Measurements from ENCODE around the gene APOLD1.
"Not testable (repeated sequence)": the region's sequence is repeated elsewhere in the genome, so short reads cannot be mapped to it uniquely, and the experiment has no call there.

APOLD1 gene

DNA sequence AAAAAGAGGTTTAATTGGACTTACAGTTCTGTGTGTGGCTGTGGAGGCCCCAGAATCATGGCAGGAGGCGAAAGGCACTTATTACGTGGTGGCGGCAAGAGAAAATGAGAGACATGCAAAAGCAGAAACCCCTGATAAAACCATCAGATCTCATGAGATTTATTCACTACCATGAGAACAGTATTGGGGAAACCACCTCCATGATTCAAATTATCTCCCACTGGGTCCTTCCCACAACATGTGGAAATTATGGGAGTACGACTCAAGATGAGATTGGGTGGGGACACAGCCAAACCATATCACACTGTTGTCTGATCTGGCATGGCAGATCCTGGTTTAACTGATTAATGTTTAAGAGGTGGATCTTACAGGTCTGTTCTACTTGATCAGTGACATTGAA, 33.2 kb downstream of the APOLD1 start:
- H3K9me2 ChIP-seq (replicated peaks; ENCODE audit: insufficient read depth, low read length): no peaks in the 10 kb centered on the region
- peaks cover 18% of the 10 kb centered on the region for H3F3A ChIP-seq (ENCODE audit: insufficient read depth, low read length)
- H3K36me3 ChIP-seq (replicated peaks; ENCODE audit: insufficient read depth, low read length): peaks cover 9% of the 10 kb centered on the region
- no peak overlapping the region for H3K4me3 ChIP-seq (ENCODE audit: low read length)
- H3K9me3 ChIP-seq (replicated peaks; ENCODE audit: insufficient read depth, low read length): no peaks in the 10 kb centered on the region
- no peak for DNase-seq
- H4K20me1 ChIP-seq (ENCODE audit: insufficient read depth, low read length): no peaks in the 10 kb centered on the region
- H2AFZ ChIP-seq (ENCODE audit: low read length): no peak overlapping the region
- no peaks in the 10 kb centered on the region for H3K27me3 ChIP-seq (replicated peaks; ENCODE audit: insufficient read depth, low read length)
- peaks cover 61% of the 10 kb centered on the region for H3K4me1 ChIP-seq (ENCODE audit: low read length)
- no peak overlapping the region for H3K4me2 ChIP-seq (ENCODE audit: low read depth, low read length)
- no peak overlapping the region for H3K27ac ChIP-seq (ENCODE audit: low read length)
- peaks cover 85% of the 10 kb centered on the region for H3K79me2 ChIP-seq (ENCODE audit: low read length)
- H3K9ac ChIP-seq (ENCODE audit: low read length): no peak overlapping the region
- no peak for TF ChIP-seq EZH2 (optimal IDR thresholded peaks at IDR 0.05; ENCODE audit: low read depth, low read length)
- TF ChIP-seq, protein P1, sequence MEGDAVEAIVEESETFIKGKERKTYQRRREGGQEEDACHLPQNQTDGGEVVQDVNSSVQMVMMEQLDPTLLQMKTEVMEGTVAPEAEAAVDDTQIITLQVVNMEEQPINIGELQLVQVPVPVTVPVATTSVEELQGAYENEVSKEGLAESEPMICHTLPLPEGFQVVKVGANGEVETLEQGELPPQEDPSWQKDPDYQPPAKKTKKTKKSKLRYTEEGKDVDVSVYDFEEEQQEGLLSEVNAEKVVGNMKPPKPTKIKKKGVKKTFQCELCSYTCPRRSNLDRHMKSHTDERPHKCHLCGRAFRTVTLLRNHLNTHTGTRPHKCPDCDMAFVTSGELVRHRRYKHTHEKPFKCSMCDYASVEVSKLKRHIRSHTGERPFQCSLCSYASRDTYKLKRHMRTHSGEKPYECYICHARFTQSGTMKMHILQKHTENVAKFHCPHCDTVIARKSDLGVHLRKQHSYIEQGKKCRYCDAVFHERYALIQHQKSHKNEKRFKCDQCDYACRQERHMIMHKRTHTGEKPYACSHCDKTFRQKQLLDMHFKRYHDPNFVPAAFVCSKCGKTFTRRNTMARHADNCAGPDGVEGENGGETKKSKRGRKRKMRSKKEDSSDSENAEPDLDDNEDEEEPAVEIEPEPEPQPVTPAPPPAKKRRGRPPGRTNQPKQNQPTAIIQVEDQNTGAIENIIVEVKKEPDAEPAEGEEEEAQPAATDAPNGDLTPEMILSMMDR (IDR thresholded peaks at IDR 0.05; ENCODE audit: low read length): no peak

DNA sequence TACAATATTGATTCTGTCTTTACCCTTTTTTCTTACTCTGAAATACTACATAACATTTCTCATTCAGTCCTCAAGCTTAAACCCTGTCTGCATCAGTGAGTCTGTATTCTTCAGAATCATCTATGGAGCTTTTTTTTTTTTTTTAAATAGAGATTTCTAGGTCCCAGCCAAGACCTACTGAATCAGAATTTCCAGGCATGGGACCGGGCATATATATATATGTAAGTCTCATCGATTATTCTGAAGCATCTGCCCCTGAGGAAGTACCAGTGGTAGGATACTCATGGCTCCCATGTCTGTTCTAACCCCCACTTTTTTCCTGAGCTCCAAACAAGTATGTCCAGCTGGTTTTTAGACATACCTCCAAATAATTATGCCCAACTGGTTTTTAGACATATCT, 33.8 kb downstream of the APOLD1 start:
- no peak for DNase-seq
- Histone ChIP-seq H3K36me3 (replicated peaks; ENCODE audit: insufficient read depth, low read length) (peaks cover 9% of the 10 kb centered on the region), H3K9ac (ENCODE audit: low read length) (no peak overlapping the region), H3K9me3 (replicated peaks; ENCODE audit: insufficient read depth, low read length) (no peaks in the 10 kb centered on the region), H3K79me2 (ENCODE audit: low read length) (peaks cover 80% of the 10 kb centered on the region), H3K27me3 (replicated peaks; ENCODE audit: insufficient read depth, low read length) (no peaks in the 10 kb centered on the region), H3K4me1 (ENCODE audit: low read length) (peaks cover 56% of the 10 kb centered on the region), H4K20me1 (ENCODE audit: insufficient read depth, low read length) (no peaks in the 10 kb centered on the region), H3K27ac (ENCODE audit: low read length) (no peak overlapping the region), H3F3A (ENCODE audit: insufficient read depth, low read length) (peaks cover 18% of the 10 kb centered on the region), H3K4me3 (ENCODE audit: low read length) (no peak overlapping the region), H3K4me2 (ENCODE audit: low read depth, low read length) (no peak overlapping the region), H3K9me2 (replicated peaks; ENCODE audit: insufficient read depth, low read length) (no peaks in the 10 kb centered on the region), H2AFZ (ENCODE audit: low read length) (no peak overlapping the region)
- no peak for TF ChIP-seq EZH2phosphoT487 (IDR thresholded peaks at IDR 0.05; ENCODE audit: low read length)
- no peak for TF ChIP-seq EZH2 (optimal IDR thresholded peaks at IDR 0.05; ENCODE audit: low read depth, low read length)

DNA sequence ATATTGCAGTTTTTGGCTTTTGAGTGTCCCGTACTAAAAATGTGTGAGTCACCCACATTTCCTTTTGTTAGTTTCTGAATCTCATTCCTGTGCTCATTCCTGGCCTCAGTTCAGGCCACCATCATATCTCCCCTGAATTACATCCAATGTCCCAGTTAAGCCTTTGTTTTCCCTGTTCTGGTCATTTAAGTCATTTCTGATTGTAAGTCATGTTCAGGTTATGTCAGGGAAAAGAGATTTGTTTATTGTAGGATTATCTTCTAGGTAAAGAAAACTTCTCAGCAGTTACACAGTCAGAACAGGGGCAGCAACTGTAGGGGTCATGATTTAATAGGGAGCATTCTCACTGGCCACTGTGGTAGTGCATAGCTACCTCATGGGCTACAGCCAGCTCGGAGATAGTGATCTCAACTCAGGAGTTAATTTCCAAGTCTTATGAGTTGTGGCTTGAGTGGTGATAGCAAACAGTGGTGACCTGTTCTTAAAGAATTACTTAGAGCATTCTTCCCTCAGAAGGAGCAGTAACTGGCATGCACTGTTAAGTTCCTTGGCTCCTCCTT, 34.4 kb downstream of the APOLD1 start:
- Histone ChIP-seq H3K27ac (ENCODE audit: low read length) (no peak overlapping the region), H3K79me2 (ENCODE audit: low read length) (peaks cover 74% of the 10 kb centered on the region), H3K9ac (ENCODE audit: low read length) (no peak overlapping the region), H2AFZ (ENCODE audit: low read length) (no peak overlapping the region), H3K27me3 (replicated peaks; ENCODE audit: insufficient read depth, low read length) (no peaks in the 10 kb centered on the region), H3K4me1 (ENCODE audit: low read length) (peaks cover 53% of the 10 kb centered on the region), H3K9me2 (replicated peaks; ENCODE audit: insufficient read depth, low read length) (no peaks in the 10 kb centered on the region), H3K4me2 (ENCODE audit: low read depth, low read length) (no peak overlapping the region), H3K9me3 (replicated peaks; ENCODE audit: insufficient read depth, low read length) (no peaks in the 10 kb centered on the region), H3K36me3 (replicated peaks; ENCODE audit: insufficient read depth, low read length) (peaks cover 9% of the 10 kb centered on the region), H3K4me3 (ENCODE audit: low read length) (no peak overlapping the region), H4K20me1 (ENCODE audit: insufficient read depth, low read length) (no peaks in the 10 kb centered on the region), H3F3A (ENCODE audit: insufficient read depth, low read length) (peaks cover 18% of the 10 kb centered on the region)
- no peak for DNase-seq
- TF ChIP-seq EZH2 (optimal IDR thresholded peaks at IDR 0.05; ENCODE audit: low read depth, low read length) (no peak), EZH2phosphoT487 (IDR thresholded peaks at IDR 0.05; ENCODE audit: low read length) (no peak)
- TF ChIP-seq, protein P1 (IDR thresholded peaks at IDR 0.05; ENCODE audit: low read length): no peak

DNA sequence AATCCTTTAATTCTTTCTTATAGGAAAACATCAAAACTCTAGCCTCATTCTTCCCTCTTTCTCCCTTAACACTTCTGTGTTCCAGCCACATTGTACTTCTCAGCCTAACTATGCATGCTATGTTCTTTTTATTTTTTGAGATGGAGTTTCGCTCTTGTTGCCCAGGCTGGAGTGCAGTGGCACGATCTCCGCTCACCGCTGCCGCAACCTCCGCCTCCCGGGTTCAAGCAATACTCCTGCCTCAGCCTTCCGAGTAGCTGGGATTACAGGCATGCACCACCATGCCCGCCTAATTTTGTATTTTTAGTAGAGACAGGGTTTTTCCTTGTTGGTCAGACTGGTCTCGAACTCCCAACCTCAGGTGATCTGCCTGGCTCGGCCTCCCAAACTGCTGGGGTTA, 34.9 kb downstream of the APOLD1 start:
- not testable (repeated sequence) for H4K20me1 ChIP-seq (ENCODE audit: insufficient read depth, low read length); DNase-seq; H3K9me3 ChIP-seq (replicated peaks; ENCODE audit: insufficient read depth, low read length); H3K27ac ChIP-seq (ENCODE audit: low read length); H3K36me3 ChIP-seq (replicated peaks; ENCODE audit: insufficient read depth, low read length); H3K4me3 ChIP-seq (ENCODE audit: low read length); H3K9me2 ChIP-seq (replicated peaks; ENCODE audit: insufficient read depth, low read length); H3K9ac ChIP-seq (ENCODE audit: low read length); H3K27me3 ChIP-seq (replicated peaks; ENCODE audit: insufficient read depth, low read length); H2AFZ ChIP-seq (ENCODE audit: low read length); H3K4me2 ChIP-seq (ENCODE audit: low read depth, low read length)
- Histone ChIP-seq H3F3A (ENCODE audit: insufficient read depth, low read length) (peaks cover 18% of the 10 kb centered on the region), H3K4me1 (ENCODE audit: low read length) (peaks cover 53% of the 10 kb centered on the region), H3K79me2 (ENCODE audit: low read length) (peaks cover 69% of the 10 kb centered on the region)

Measured in MM.1S (cell line).